ENCODE data around the gene TEX22.

GRCh38 chr14:105439179-105439578, 40.8 kb downstream of the TEX22 start:
- no peak for TF ChIP-seq POLR2A (IDR thresholded peaks at IDR 0.05)
- no peak for TF ChIP-seq CTCF (IDR thresholded peaks at IDR 0.05)

Data from Peyer's patch (tissue), 4 donors.